DND-41 (cell line): ENCODE data around the gene LRTM2.

Experiments
- ATAC-seq: fragments of 200-7000 bp; cut with Tn5 transposase; 3 replicates; pipeline ENCODE4 v1.9.1; 2021; ENCODE audit warnings: low read depth; ENCODE audit not compliant: insufficient read depth
- DNase-seq: peaks from one replicate; pipeline ENCODE4 v3.0.0-alpha.2; 2020
- H2AFZ ChIP-seq: 2 replicates; pipeline ENCODE4 v1.6.0; 2012; ENCODE audit warnings: low read depth, low read length
- H3K27ac ChIP-seq: 2 replicates; pipeline ENCODE4 v1.5.1; 2012; ENCODE audit warnings: low read length, inconsistent platforms
- H3K27me3 ChIP-seq: fragments of 200-600 bp; sonication (generic); 2 replicates; pipeline ENCODE4 v1.6.0; 2012; ENCODE audit warnings: low read length, mild to moderate bottlenecking, inconsistent platforms; ENCODE audit not compliant: insufficient read depth, poor library complexity
- H3K36me3 ChIP-seq: 2 replicates; pipeline ENCODE4 v1.5.1; 2012; ENCODE audit warnings: low read length, inconsistent platforms; ENCODE audit not compliant: insufficient read depth
- H3K4me1 ChIP-seq: 2 replicates; pipeline ENCODE4 v1.5.1; 2012; ENCODE audit warnings: mild to moderate bottlenecking, low read length; ENCODE audit not compliant: insufficient read depth
- H3K4me2 ChIP-seq: 2 replicates; pipeline ENCODE4 v1.6.0; 2012; ENCODE audit warnings: mild to moderate bottlenecking, moderate library complexity, low read length, inconsistent platforms; ENCODE audit not compliant: insufficient read depth
- H3K4me3 ChIP-seq, 2 experiments: fragments of 200-600 bp in 1 of 2; shearing (Covaris generic) in 1 of 2; 2 replicates each; pipeline ENCODE4 v1.5.1; 2012 to 2016; ENCODE audit warnings: inconsistent platforms in 2 of 2, low read length in 2 of 2, mild to moderate bottlenecking in 2 of 2, low read depth in 1 of 2, moderate library complexity in 1 of 2
- H3K79me2 ChIP-seq: 2 replicates; pipeline ENCODE4 v1.6.0; 2012; ENCODE audit warnings: low read length, inconsistent platforms; ENCODE audit not compliant: insufficient read depth
- H3K9ac ChIP-seq: 2 replicates; pipeline ENCODE4 v1.6.0; 2012; ENCODE audit warnings: low read depth, mild to moderate bottlenecking, inconsistent platforms, low read length, moderate library complexity
- H3K9me3 ChIP-seq: 2 replicates; pipeline ENCODE4 v1.5.1; 2012; ENCODE audit warnings: low read length, moderate library complexity, mild to moderate bottlenecking, inconsistent platforms; ENCODE audit not compliant: insufficient read depth, severe bottlenecking
- H4K20me1 ChIP-seq: 2 replicates; pipeline ENCODE4 v1.6.0; 2012; ENCODE audit warnings: low read length; ENCODE audit not compliant: insufficient read depth
- EZH2 ChIP-seq: IDR thresholded peaks from 3 replicates; pipeline ENCODE4 v1.6.1; 2012; ENCODE audit warnings: borderline replicate concordance, low read depth, mild to moderate bottlenecking, moderate library complexity, low read length, inconsistent platforms; ENCODE audit not compliant: severe bottlenecking
- TF ChIP-seq, protein P1 (sequence below): IDR thresholded peaks from 2 replicates; pipeline ENCODE4 v1.5.1; 2012; ENCODE audit warnings: borderline replicate concordance, low read length, moderate library complexity, mild to moderate bottlenecking; ENCODE audit not compliant: poor library complexity, severe bottlenecking; ENCODE audit errors: extremely low read depth

The LRTM2 gene

DNA sequence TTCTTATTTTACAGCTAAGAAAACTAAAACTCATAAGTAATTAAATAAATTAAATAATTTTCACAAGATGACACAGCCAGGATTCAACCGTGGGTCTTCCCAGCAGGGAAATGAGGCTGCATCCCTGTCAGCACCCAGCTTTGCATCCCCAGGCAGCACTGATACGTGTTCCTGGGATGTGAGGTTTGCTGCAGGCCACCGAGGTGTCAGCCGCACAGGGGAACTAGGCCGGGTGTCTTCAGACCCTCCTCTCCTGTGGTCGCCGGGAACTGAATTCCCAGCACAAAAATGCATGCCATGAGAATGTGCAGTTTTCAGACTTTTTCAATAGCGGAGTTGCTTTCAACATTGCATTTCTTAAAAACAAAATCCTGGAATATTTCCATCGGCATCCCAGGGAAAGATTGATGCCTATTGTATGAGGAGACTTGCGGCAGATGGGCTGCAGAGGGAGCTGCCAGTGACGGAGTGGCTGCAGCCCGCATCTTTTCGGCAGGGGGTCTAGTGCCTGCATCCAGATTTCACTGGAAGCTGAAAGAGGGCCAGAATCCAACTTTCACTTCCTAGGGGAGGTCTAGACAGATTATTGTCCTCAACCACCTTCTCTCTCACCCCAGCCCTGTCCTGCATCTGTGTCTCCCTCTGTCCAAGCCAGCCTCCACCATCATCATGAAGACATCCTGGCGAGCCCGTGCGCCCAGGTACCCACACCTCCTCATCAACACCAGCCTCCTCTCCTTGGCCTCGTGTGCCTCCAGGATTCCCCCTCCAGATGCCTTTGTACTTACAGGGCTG lies 12.6 kb downstream of the LRTM2 start:
- Histone ChIP-seq H3K27me3 (no peaks in the 10 kb centered on the region), H3K4me2 (no peak overlapping the region), H3K36me3 (no peaks in the 10 kb centered on the region), H4K20me1 (peaks cover 4% of the 10 kb centered on the region; the same call in 1 of the 2 replicates), H3K9me3 (no peaks in the 10 kb centered on the region), H3K9ac (no peak overlapping the region), H3K4me1 (no peaks in the 10 kb centered on the region), H3K4me3 (no peak overlapping the region), H3K79me2 (no peaks in the 10 kb centered on the region), H2AFZ (no peak overlapping the region), H3K27ac (no peak overlapping the region)
- no peak for ATAC-seq
- TF ChIP-seq, protein P1, sequence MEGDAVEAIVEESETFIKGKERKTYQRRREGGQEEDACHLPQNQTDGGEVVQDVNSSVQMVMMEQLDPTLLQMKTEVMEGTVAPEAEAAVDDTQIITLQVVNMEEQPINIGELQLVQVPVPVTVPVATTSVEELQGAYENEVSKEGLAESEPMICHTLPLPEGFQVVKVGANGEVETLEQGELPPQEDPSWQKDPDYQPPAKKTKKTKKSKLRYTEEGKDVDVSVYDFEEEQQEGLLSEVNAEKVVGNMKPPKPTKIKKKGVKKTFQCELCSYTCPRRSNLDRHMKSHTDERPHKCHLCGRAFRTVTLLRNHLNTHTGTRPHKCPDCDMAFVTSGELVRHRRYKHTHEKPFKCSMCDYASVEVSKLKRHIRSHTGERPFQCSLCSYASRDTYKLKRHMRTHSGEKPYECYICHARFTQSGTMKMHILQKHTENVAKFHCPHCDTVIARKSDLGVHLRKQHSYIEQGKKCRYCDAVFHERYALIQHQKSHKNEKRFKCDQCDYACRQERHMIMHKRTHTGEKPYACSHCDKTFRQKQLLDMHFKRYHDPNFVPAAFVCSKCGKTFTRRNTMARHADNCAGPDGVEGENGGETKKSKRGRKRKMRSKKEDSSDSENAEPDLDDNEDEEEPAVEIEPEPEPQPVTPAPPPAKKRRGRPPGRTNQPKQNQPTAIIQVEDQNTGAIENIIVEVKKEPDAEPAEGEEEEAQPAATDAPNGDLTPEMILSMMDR, result no peak
- TF ChIP-seq EZH2, result no peak
- no peak for DNase-seq

- H3K9ac ChIP-seq, result no peak overlapping the region
- H4K20me1 ChIP-seq, result peaks cover 4% of the 10 kb centered on the region; the same call in 1 of the 2 replicates
- no peak overlapping the region for H3K27ac ChIP-seq
- H3K4me1 ChIP-seq, result no peaks in the 10 kb centered on the region
- H3K4me2 ChIP-seq, result no peak overlapping the region
- no peak for ATAC-seq
- no peaks in the 10 kb centered on the region for H3K36me3 ChIP-seq
- no peaks in the 10 kb centered on the region for H3K9me3 ChIP-seq
- H2AFZ ChIP-seq, result no peak overlapping the region
- DNase-seq, result no peak
- no peak overlapping the region for H3K4me3 ChIP-seq
- no peaks in the 10 kb centered on the region for H3K79me2 ChIP-seq
- TF ChIP-seq, protein P1, result no peak
- no peak for TF ChIP-seq EZH2
- H3K27me3 ChIP-seq, result no peaks in the 10 kb centered on the region
Measured at GRCh38 chr12:1833596-1834028, 13.2 kb downstream of the LRTM2 start.

DNA sequence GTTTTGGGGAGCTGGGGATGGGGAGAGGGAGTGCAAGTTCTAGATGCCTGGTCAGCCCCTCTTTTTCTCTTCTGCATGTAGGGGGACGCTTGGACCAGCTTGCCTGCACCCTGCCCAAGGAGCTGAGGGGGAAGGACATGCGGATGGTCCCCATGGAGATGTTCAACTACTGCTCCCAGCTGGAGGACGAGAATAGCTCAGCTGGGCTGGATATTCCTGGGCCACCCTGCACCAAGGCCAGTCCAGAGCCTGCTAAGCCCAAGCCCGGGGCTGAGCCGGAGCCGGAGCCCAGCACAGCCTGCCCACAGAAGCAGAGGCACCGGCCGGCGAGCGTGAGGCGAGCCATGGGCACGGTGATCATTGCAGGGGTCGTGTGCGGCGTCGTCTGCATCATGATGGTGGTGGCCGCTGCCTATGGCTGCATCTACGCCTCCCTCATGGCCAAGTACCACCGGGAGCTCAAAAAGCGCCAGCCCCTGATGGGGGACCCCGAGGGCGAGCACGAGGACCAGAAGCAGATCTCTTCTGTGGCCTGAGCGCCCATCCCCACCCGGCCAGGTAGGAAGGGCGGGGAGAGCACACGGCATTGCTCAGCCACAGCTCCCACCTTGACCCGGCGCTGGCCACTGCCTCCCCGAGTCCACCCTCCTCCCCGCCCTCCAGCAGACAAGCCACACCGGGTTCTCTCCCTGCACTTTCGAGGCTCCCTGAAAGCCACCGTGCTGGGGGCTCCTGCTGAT lies 14.0 kb downstream of the LRTM2 start:
- Histone ChIP-seq H3K36me3 (no peaks in the 10 kb centered on the region), H2AFZ (no peak overlapping the region), H4K20me1 (peaks cover 4% of the 10 kb centered on the region; the same call in 1 of the 2 replicates), H3K4me3 (no peak overlapping the region), H3K9me3 (no peaks in the 10 kb centered on the region), H3K27me3 (no peaks in the 10 kb centered on the region), H3K4me2 (no peak overlapping the region), H3K9ac (no peak overlapping the region), H3K4me1 (no peaks in the 10 kb centered on the region), H3K79me2 (no peaks in the 10 kb centered on the region), H3K27ac (no peak overlapping the region)
- no peak for ATAC-seq
- no peak for TF ChIP-seq EZH2
- TF ChIP-seq, protein P1, result no peak
- DNase-seq, result no peak
